ENCODE results near the gene ZNF557.

The ZNF557 gene

GRCh38 chr19:7074705-7075282 lies 5.3 kb downstream of the ZNF557 start:
- DNase-seq (ENCODE audit: low read depth), result no peak
- TF ChIP-seq, protein P1, sequence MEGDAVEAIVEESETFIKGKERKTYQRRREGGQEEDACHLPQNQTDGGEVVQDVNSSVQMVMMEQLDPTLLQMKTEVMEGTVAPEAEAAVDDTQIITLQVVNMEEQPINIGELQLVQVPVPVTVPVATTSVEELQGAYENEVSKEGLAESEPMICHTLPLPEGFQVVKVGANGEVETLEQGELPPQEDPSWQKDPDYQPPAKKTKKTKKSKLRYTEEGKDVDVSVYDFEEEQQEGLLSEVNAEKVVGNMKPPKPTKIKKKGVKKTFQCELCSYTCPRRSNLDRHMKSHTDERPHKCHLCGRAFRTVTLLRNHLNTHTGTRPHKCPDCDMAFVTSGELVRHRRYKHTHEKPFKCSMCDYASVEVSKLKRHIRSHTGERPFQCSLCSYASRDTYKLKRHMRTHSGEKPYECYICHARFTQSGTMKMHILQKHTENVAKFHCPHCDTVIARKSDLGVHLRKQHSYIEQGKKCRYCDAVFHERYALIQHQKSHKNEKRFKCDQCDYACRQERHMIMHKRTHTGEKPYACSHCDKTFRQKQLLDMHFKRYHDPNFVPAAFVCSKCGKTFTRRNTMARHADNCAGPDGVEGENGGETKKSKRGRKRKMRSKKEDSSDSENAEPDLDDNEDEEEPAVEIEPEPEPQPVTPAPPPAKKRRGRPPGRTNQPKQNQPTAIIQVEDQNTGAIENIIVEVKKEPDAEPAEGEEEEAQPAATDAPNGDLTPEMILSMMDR (IDR thresholded peaks at IDR 0.05; ENCODE audit: low read length, missing control alignments), result no peak
- no peak overlapping the region for H3K4me3 ChIP-seq (replicated peaks; ENCODE audit: low read depth, low read length)

- DNase-seq (ENCODE audit: low read depth), result no peak
- TF ChIP-seq, protein P1 (IDR thresholded peaks at IDR 0.05; ENCODE audit: low read length, missing control alignments), result no peak
- H3K4me3 ChIP-seq (replicated peaks; ENCODE audit: low read depth, low read length), result no peak overlapping the region
Observed at GRCh38 chr19:7076151-7076550, 6.6 kb downstream of the ZNF557 start.

DNA sequence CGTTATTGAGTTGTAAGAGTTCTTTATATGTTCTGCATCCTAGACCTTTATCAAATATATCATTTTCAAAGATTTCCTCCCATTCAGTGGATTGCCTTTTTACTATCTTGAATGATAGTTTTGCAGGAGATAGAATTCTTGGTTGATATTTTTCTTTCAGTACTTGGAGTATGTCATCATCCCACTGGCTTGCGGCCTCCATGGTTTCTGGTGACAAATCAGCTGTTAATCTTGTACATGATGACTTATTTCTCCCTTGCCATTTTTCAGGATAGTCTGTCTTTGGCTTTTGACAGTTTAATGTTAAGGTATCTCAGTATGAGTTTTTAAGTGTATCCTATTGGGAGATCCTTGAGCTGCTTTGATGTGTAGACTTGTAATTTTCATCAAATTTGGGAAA lies 8.5 kb downstream of the ZNF557 start:
- no peak for DNase-seq (ENCODE audit: low read depth)
- TF ChIP-seq, protein P1 (IDR thresholded peaks at IDR 0.05; ENCODE audit: low read length, missing control alignments), result no peak
- no peak overlapping the region for H3K4me3 ChIP-seq (replicated peaks; ENCODE audit: low read depth, low read length)

DNA sequence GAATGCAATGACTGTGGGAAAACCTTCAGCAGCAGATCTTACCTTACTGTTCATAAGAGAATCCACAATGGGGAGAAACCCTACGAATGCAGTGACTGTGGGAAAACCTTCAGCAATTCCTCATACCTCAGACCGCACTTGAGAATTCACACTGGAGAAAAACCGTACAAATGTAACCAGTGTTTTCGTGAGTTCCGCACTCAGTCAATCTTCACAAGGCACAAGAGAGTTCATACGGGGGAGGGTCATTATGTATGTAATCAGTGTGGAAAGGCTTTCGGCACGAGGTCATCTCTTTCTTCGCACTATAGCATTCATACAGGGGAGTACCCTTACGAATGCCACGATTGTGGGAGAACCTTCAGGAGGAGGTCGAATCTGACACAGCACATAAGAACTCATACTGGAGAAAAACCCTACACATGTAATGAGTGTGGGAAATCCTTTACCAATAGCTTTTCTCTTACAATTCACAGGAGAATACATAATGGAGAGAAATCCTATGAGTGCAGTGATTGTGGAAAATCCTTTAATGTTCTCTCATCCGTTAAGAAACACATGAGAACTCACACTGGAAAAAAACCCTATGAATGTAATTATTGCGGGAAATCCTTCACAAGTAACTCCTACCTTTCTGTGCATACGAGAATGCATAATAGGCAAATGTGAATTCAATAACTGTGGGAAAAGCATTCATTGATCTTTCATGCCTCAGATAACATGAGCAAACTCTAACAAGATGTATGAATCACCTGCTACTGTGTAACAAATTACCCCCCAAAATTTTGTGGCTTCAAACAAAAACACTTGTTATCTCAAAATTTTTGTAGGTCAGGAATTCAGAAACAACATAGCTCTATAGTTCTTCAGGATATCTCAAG lies 13.8 kb downstream of the ZNF557 start:
- TF ChIP-seq, protein P1 (IDR thresholded peaks at IDR 0.05; ENCODE audit: low read length, missing control alignments), result no peak
- DNase-seq (ENCODE audit: low read depth), result peak; percentile 53
- no peak overlapping the region for H3K4me3 ChIP-seq (replicated peaks; ENCODE audit: low read depth, low read length)

DNA sequence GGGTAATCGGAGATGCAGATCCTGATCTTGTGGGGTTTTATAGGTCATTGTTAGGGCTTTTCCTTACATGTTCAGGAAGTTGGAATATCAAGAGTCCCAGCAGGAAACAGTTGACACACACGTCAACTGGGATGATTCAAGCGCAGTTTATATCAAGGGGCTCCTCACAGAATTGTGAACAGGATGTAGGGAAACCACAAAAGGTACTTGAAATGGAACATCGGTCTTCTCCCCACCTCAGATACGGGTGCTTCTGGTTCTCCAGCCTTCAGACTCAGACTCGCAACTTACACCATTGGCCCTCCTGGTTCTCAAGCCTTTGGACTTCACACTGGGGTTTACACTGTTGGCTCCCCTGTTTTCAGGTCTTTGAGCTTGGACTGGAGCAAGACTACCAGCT lies 19.5 kb downstream of the ZNF557 start:
- H3K4me3 ChIP-seq (replicated peaks; ENCODE audit: low read depth, low read length), result no peak overlapping the region

GRCh38 chr19:7098096-7098495 lies 28.6 kb downstream of the ZNF557 start:
- TF ChIP-seq, protein P1 (IDR thresholded peaks at IDR 0.05; ENCODE audit: low read length, missing control alignments), result no peak
- H3K4me3 ChIP-seq (replicated peaks; ENCODE audit: low read depth, low read length), result peak overlapping the region; percentile 76
- no peak for DNase-seq (ENCODE audit: low read depth)

More for the DNA sequence above, 19.5 kb downstream of the ZNF557 start:
- no peak for DNase-seq (ENCODE audit: low read depth)
- TF ChIP-seq, protein P1 (IDR thresholded peaks at IDR 0.05; ENCODE audit: low read length, missing control alignments), result no peak

Data from fibroblast of pulmonary artery (primary cell).